K562 (cell line): Measurements from ENCODE around the gene TCOF1. TPM values are rescaled to one million over a fixed set of nuclear protein-coding genes. Genes with fewer than 3 reads are reported as not detected.

Experiments used
- ATAC-seq: fragments of 200-7000 bp; cut with Tn5 transposase; 3 replicates; pipeline ENCODE4 v1.9.1; 2020; ENCODE audit warnings: moderate library complexity
- BruUV-seq: library from RNA; stranded (reverse); fragments of 400-500 nt; replicated peaks from 2 replicates; lab custom pipeline; 2021; lab: Mats Ljungman, UMichigan
- CTCF ChIA-PET: fragments of 300-600 bp; formaldehyde crosslinking; extraction: SDS; loops from one replicate; lab custom pipeline; 2021; ENCODE audit warnings: low intra/inter-chr PET ratio; lab: Yijun Ruan, JAX
- POLR2A ChIA-PET: fragments of 300-600, 350-650 bp; sonication (Branson Sonifier 250); formaldehyde crosslinking; extraction: SDS; loops from one replicate; lab custom pipeline; 2021; ENCODE audit warnings: antibody characterized with exemption, inconsistent platforms; lab: Yijun Ruan, JAX
- DNase-seq, 4 experiments: peaks; one replicate each; pipeline versions ENCODE4 v3.0.0 to v3.0.0-alpha.2; 2011 to 2018; ENCODE audit warnings: low spot score in 3 of 4, mixed read lengths in 3 of 4; ENCODE audit errors: extremely low read depth in 1 of 4
- FAIRE-seq: peaks from 2 replicates; lab custom pipeline; 2011; peaks lifted over from hg19 to GRCh38; lab: Jason Lieb, UNC
- H2AFZ ChIP-seq: 2 replicates; pipeline ENCODE4 v1.6.0; 2011; ENCODE audit warnings: low read depth, low read length, control low read depth, inconsistent platforms
- H3K27ac ChIP-seq: fragments of 200-600 bp; 3 replicates; pipeline ENCODE4 v1.8.0; 2011; ENCODE audit warnings: low read depth, mild to moderate bottlenecking, control low read depth, inconsistent platforms, low read length, moderate library complexity, mixed read lengths; ENCODE audit errors: extremely low read depth
- H3K27me3 ChIP-seq, 2 experiments: fragments of 300-600 bp in 1 of 2; 2 replicates in 1 of 2; 3 replicates in 1 of 2; pipeline versions ENCODE4 v1.6.0 to v1.8.0; 2011; ENCODE audit warnings: inconsistent platforms in 2 of 2, low read length in 2 of 2, mild to moderate bottlenecking in 1 of 2, mixed read lengths in 1 of 2, moderate library complexity in 1 of 2; ENCODE audit not compliant: control insufficient read depth in 2 of 2, insufficient read depth in 2 of 2
- H3K36me3 ChIP-seq: fragments of 300-600 bp; 3 replicates; pipeline ENCODE4 v1.8.0; 2011; ENCODE audit warnings: mild to moderate bottlenecking, low read length, inconsistent platforms; ENCODE audit not compliant: control insufficient read depth, insufficient read depth
- H3K4me1 ChIP-seq, 2 experiments: fragments of 200-600 bp in 1 of 2; replicated peaks in 1 of 2; 2 replicates in 1 of 2; 3 replicates in 1 of 2; pipeline versions ENCODE4 v1.5.1 to v1.8.0; 2011; ENCODE audit warnings: inconsistent platforms in 2 of 2, low read length in 2 of 2, mild to moderate bottlenecking in 1 of 2, mixed read lengths in 1 of 2, moderate library complexity in 1 of 2; ENCODE audit not compliant: control insufficient read depth in 2 of 2, insufficient read depth in 2 of 2
- H3K4me2 ChIP-seq: 2 replicates; pipeline ENCODE4 v1.6.1; 2011; ENCODE audit warnings: low read length, control low read depth, inconsistent platforms, mixed read lengths; ENCODE audit not compliant: insufficient read depth
- H3K4me3 ChIP-seq: fragments of 200-600 bp; sonication (generic), shearing (Covaris generic); 2 replicates; pipeline ENCODE4 v1.5.1; 2016; ENCODE audit warnings: control low read depth, inconsistent platforms
- H3K79me2 ChIP-seq: fragments of 200-600 bp; 3 replicates; pipeline ENCODE4 v1.8.0; 2011; ENCODE audit warnings: low read length, inconsistent platforms; ENCODE audit not compliant: control insufficient read depth, insufficient read depth
- H3K9ac ChIP-seq, 2 experiments: 2 replicates each; pipeline versions ENCODE4 v1.6.0 to v1.6.1; 2011; ENCODE audit warnings: low read depth in 2 of 2, low read length in 2 of 2, control low read depth in 1 of 2, inconsistent platforms in 1 of 2, mild to moderate bottlenecking in 1 of 2, mixed read lengths in 1 of 2; ENCODE audit not compliant: insufficient read depth in 1 of 2
- H3K9me1 ChIP-seq: one replicate; pipeline ENCODE4 v1.6.0; 2011; ENCODE audit warnings: inconsistent platforms, mild to moderate bottlenecking, low read length, moderate library complexity; ENCODE audit not compliant: control insufficient read depth, insufficient read depth
- H3K9me3 ChIP-seq: replicated peaks from 2 replicates; pipeline ENCODE4 v1.5.1; 2011; ENCODE audit warnings: low read depth, low read length, inconsistent platforms; ENCODE audit not compliant: control insufficient read depth, insufficient read depth
- H4K20me1 ChIP-seq: replicated peaks from 2 replicates; pipeline ENCODE4 v1.6.1; 2011; ENCODE audit warnings: low read length, inconsistent platforms, mixed read lengths; ENCODE audit not compliant: control insufficient read depth, insufficient read depth
- CBX5 ChIP-seq: IDR thresholded peaks from 2 replicates; pipeline ENCODE4 v1.6.1; 2014; ENCODE audit warnings: low read depth, borderline replicate concordance
- COPS2 ChIP-seq: fragments of 450-650 bp; conservative IDR thresholded peaks from 2 replicates; pipeline ENCODE4 v1.6.1; 2016; ENCODE audit warnings: mild to moderate bottlenecking, moderate library complexity
- E2F8 ChIP-seq: fragments of 450-650 bp; IDR thresholded peaks from 2 replicates; pipeline ENCODE4 v1.7.1; 2018; ENCODE audit warnings: mild to moderate bottlenecking, low read depth; ENCODE audit not compliant: partially characterized antibody
- FOXJ2 ChIP-seq: fragments of 200-800 bp; sonication (Bioruptor generic); IDR thresholded peaks from 2 replicates; pipeline ENCODE4 v1.6.1; 2016; ENCODE audit warnings: missing genetic modification characterization, missing compliant biosample characterization
- KAT8 ChIP-seq: fragments of 450-650 bp; IDR thresholded peaks from 2 replicates; pipeline ENCODE4 v1.6.1; 2016; ENCODE audit warnings: low read depth, mild to moderate bottlenecking
- L3MBTL2 ChIP-seq: fragments of 450-650 bp; IDR thresholded peaks from 2 replicates; pipeline ENCODE4 v1.6.1; 2016; ENCODE audit warnings: mild to moderate bottlenecking, moderate library complexity
- MTA2 ChIP-seq: fragments of 450-650 bp; IDR thresholded peaks from 2 replicates; pipeline ENCODE4 v1.6.1; 2016; ENCODE audit warnings: low read depth
- NR3C1 ChIP-seq: sonication (generic); formaldehyde crosslinking; IDR thresholded peaks from 2 replicates; pipeline ENCODE4 v1.8.1; 2022; ENCODE audit warnings: missing genetic modification reagents
- PATZ1 ChIP-seq: fragments of 250-450 bp; sonication (Bioruptor Pico); IDR thresholded peaks from 2 replicates; pipeline ENCODE4 v1.5.0; 2020; ENCODE audit warnings: mild to moderate bottlenecking, borderline replicate concordance
- SIN3A ChIP-seq, 2 experiments: fragments of 150-350 bp in 1 of 2; IDR thresholded peaks; 2 replicates each; pipeline ENCODE4 v1.6.1; 2011 to 2016; ENCODE audit warnings: borderline replicate concordance in 2 of 2, low read depth in 2 of 2, low read length in 2 of 2, mild to moderate bottlenecking in 2 of 2, moderate library complexity in 2 of 2; ENCODE audit not compliant: control insufficient read depth in 1 of 2
- SIX5 ChIP-seq, 2 experiments: IDR thresholded peaks; 2 replicates each; pipeline ENCODE4 v1.6.1; 2011; ENCODE audit warnings: low read length in 2 of 2, borderline replicate concordance in 1 of 2, low read depth in 1 of 2, mild to moderate bottlenecking in 1 of 2, moderate library complexity in 1 of 2; ENCODE audit not compliant: insufficient read depth in 1 of 2
- TARDBP ChIP-seq: fragments of 450-650 bp; IDR thresholded peaks from 2 replicates; pipeline ENCODE4 v1.6.1; 2016
- THRAP3 ChIP-seq: fragments of 450-650 bp; IDR thresholded peaks from 2 replicates; pipeline ENCODE4 v1.6.1; 2016; ENCODE audit warnings: mild to moderate bottlenecking, inconsistent platforms, borderline replicate concordance
- XRCC5 ChIP-seq: fragments of 200-400 bp; formaldehyde crosslinking; IDR thresholded peaks from 2 replicates; pipeline ENCODE4 v1.6.1; 2017; ENCODE audit warnings: low read depth, mild to moderate bottlenecking, low read length
- ZFPM2 ChIP-seq: fragments of 250-450 bp; sonication (Bioruptor Pico); IDR thresholded peaks from 2 replicates; pipeline ENCODE4 v1.5.1; 2022; ENCODE audit warnings: mild to moderate bottlenecking
- ZNF174 ChIP-seq: fragments of 250-450 bp; sonication (Bioruptor Pico); IDR thresholded peaks from 2 replicates; pipeline ENCODE4 v1.4.0; 2020; ENCODE audit warnings: mild to moderate bottlenecking
- ZNF197 ChIP-seq: fragments of 200-800 bp; sonication (Bioruptor generic); IDR thresholded peaks from 2 replicates; pipeline ENCODE4 v1.6.1; 2016; ENCODE audit warnings: low read depth, missing genetic modification characterization, missing compliant biosample characterization
- ZNF57 ChIP-seq: fragments of 450-650 bp; formaldehyde crosslinking; IDR thresholded peaks from 2 replicates; pipeline ENCODE4 v1.4.0; 2020; ENCODE audit warnings: mild to moderate bottlenecking, moderate library complexity
- WGBS: fragments of 100-300 bp; shearing (Covaris generic); methylation state at CpG from one replicate; pipeline ENCODE4 v1.1.6; 2016; ENCODE audit warnings: low coverage, mixed read lengths; ENCODE audit not compliant: insufficient coverage; ENCODE audit errors: missing lambda C conversion rate; 5-methylcytosine and 5-hydroxymethylcytosine counted together
- in situ Hi-C: fragments of 300-500 bp; cut with MboI; formaldehyde crosslinking; loops from 4 replicates; pipeline ENCODE4 v1.15.0; 2018; ENCODE audit warnings: inconsistent platforms, mixed read lengths
- intact Hi-C: fragments of 100-400 bp; cut with micrococcal nuclease; formaldehyde crosslinking; loops from 2 replicates; pipeline ENCODE4 v1.14.2; 2022
- polyA plus RNA-seq, 8 experiments: library from polyadenylated mRNA; depleted of rRNA in 4 of 8; stranded (reverse) in 5 of 8; unstranded in 3 of 8; fragments of >200 nt; fragmentation: Nextera tagmentation in 2 of 8; fragmentation: Illumina TruSeq in 1 of 8; extraction: Ambion mirVana in 2 of 8; extraction: Trizol in 1 of 8; gene quantifications; 2 replicates each; pipeline versions ENCODE4 v1.2.1 to v1.2.3, GENCODE V29; 2011 to 2014; ENCODE audit warnings: inconsistent platforms in 1 of 8, missing spikeins in 1 of 8
- total RNA-seq, 7 experiments: library from RNA; depleted of rRNA in 6 of 7; stranded (reverse); fragments of >200 nt in 6 of 7; fragmentation: Illumina TruSeq in 2 of 7; extraction: Trizol in 2 of 7; gene quantifications; 2 replicates each; pipeline versions ENCODE4 v1.2.1 to v1.2.3, GENCODE V29; 2011 to 2021; ENCODE audit warnings: low replicate concordance in 1 of 7

Gene TCOF1
- total and polyA plus RNA-seq, 9 of the 15 experiments (the other 6 are each of a cell fraction or from before 2014, with no cell fraction given) = 9.8 to 134 (median 61.7) TPM

GRCh38 chr5:150319484-150319790, 38.1 kb upstream of the TCOF1 start (continued):
- TF ChIP-seq PATZ1 (CRISPR knock-in tag) (no peak), ZFPM2 (CRISPR knock-in tag) (no peak), ZNF174 (CRISPR knock-in tag) (no peak), KAT8 (no peak)

- ChIA-PET CTCF (no interaction called here), POLR2A (interaction anchor here (0.6 to 2.0 kb wide), 3 partner anchors 9 to 102 kb away, joined by 3 to 7 read pairs (median 5); partner anchors contain the start of gene ARSI)
- peaks cover 2% of the 10 kb centered on the region; the same call in 1 of the 2 replicates for H4K20me1 ChIP-seq
- H3K4me1 ChIP-seq = peaks cover 0 to 4% of the 10 kb centered on the region in 2 experiments; a peak in 2 of 5 replicates
- H3K79me2 ChIP-seq = no peaks in the 10 kb centered on the region
- H3K27ac ChIP-seq = no peak overlapping the region
- ATAC-seq (no peak; the same call in 1 of the 3 replicates), DNase-seq (no peak), FAIRE-seq (no peak)
- BruUV-seq = no TSS peak
- H2AFZ ChIP-seq = no peak overlapping the region
- H3K9me3 ChIP-seq = no peaks in the 10 kb centered on the region; the same call in 1 of the 2 replicates
- no peak overlapping the region for H3K4me2 ChIP-seq
- H3K27me3 ChIP-seq = peaks cover 2 to 19% of the 10 kb centered on the region in 2 experiments; a peak in 2 of 5 replicates
- H3K36me3 ChIP-seq = no peaks in the 10 kb centered on the region
- in situ Hi-C loops = no loop called here
- no peaks in the 10 kb centered on the region for H3K9me1 ChIP-seq
- intact Hi-C loops = no loop called here
- 6% methylated on average over 2 of the region's 2 CpGs for WGBS
- H3K9ac ChIP-seq = no peak overlapping the region
- H3K4me3 ChIP-seq = no peak overlapping the region
- no peak for TF ChIP-seq CBX5
- no peak for TF ChIP-seq TARDBP
- no peak for TF ChIP-seq THRAP3
- peak; percentile 59 for TF ChIP-seq L3MBTL2
- TF ChIP-seq COPS2 = no peak
- TF ChIP-seq NR3C1 (CRISPR knock-in tag) = no peak
- no peak for TF ChIP-seq SIN3A (IDR thresholded peaks at IDR 0.05; ENCODE audit: borderline replicate concordance in 2 of 2, control insufficient read depth in 1 of 2, low read depth in 2 of 2, low read length in 2 of 2)
- no peak for TF ChIP-seq SIX5 (IDR thresholded peaks at IDR 0.05; ENCODE audit: borderline replicate concordance in 1 of 2, insufficient read depth in 1 of 2, low read depth in 1 of 2, low read length in 2 of 2)
- no peak for TF ChIP-seq MTA2
- no peak for TF ChIP-seq E2F8
- no peak for TF ChIP-seq XRCC5
- no peak for TF ChIP-seq FOXJ2 (tag)
- TF ChIP-seq ZNF57 (CRISPR knock-in tag) = no peak
- TF ChIP-seq ZNF197 (CRISPR knock-in tag) = no peak
Measured at GRCh38 chr5:150320044-150320613, 37.4 kb upstream of the TCOF1 start.
